Kidney epithelial cell (primary cell): ENCODE measurements around the gene THADA. TPM values are rescaled to one million over a fixed set of nuclear protein-coding genes. Genes with fewer than 3 reads are reported as not detected.
"Not testable (repeated sequence)": the region's sequence is repeated elsewhere in the genome, so short reads cannot be mapped to it uniquely, and the experiment has no call there.

Source experiments
- DNase-seq: peaks from one replicate; pipeline ENCODE4 v3.0.0-alpha.2; 2010; ENCODE audit warnings: low read depth
- H3K27me3 ChIP-seq: 2 replicates; pipeline ENCODE4 v1.6.0; 2011; ENCODE audit warnings: low read length; ENCODE audit not compliant: control insufficient read depth, insufficient read depth
- H3K36me3 ChIP-seq: 2 replicates; pipeline ENCODE4 v1.5.1; 2011; ENCODE audit warnings: low read length; ENCODE audit not compliant: control insufficient read depth, insufficient read depth
- H3K4me3 ChIP-seq: 2 replicates; pipeline ENCODE4 v1.5.1; 2011; ENCODE audit warnings: low read depth, mild to moderate bottlenecking, control low read depth, low read length
- total RNA-seq: library from RNA; depleted of rRNA; stranded (reverse); fragments of >200 nt; gene quantifications from 2 replicates; pipeline ENCODE4 v1.2.3, GENCODE V29; 2015
- TF ChIP-seq, protein P1 (sequence below): IDR thresholded peaks from 2 replicates; pipeline ENCODE4 v1.5.1; 2011; ENCODE audit warnings: mild to moderate bottlenecking, moderate library complexity, low read length, control low read depth, inconsistent platforms; ENCODE audit not compliant: insufficient read depth, poor library complexity, severe bottlenecking

THADA gene
- total RNA-seq, 1 donor from 2014 or later = 21.5 TPM

DNA sequence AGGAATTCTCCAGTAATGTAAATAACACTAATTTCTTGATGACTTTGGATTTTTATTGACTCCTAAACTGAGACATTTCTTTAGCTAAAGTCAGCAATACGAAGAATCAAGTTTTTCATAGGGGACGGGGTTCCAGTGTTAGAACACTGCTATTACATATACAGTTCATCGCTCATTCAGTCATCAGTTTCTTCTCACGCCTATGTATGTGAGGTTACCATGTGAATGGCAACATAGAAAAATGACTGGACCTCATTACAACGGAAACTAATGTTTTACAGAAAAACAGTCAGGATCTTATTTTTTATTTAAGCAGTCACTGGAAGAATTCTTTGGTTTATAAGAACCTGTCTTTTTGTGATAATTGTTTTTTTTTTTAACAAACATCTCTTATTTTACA, 56.4 kb downstream of the THADA start:
- no peaks in the 10 kb centered on the region for H3K27me3 ChIP-seq
- DNase-seq = no peak
- no peaks in the 10 kb centered on the region for H3K36me3 ChIP-seq
- H3K4me3 ChIP-seq = no peak overlapping the region
- TF ChIP-seq, protein P1, sequence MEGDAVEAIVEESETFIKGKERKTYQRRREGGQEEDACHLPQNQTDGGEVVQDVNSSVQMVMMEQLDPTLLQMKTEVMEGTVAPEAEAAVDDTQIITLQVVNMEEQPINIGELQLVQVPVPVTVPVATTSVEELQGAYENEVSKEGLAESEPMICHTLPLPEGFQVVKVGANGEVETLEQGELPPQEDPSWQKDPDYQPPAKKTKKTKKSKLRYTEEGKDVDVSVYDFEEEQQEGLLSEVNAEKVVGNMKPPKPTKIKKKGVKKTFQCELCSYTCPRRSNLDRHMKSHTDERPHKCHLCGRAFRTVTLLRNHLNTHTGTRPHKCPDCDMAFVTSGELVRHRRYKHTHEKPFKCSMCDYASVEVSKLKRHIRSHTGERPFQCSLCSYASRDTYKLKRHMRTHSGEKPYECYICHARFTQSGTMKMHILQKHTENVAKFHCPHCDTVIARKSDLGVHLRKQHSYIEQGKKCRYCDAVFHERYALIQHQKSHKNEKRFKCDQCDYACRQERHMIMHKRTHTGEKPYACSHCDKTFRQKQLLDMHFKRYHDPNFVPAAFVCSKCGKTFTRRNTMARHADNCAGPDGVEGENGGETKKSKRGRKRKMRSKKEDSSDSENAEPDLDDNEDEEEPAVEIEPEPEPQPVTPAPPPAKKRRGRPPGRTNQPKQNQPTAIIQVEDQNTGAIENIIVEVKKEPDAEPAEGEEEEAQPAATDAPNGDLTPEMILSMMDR = no peak

DNA sequence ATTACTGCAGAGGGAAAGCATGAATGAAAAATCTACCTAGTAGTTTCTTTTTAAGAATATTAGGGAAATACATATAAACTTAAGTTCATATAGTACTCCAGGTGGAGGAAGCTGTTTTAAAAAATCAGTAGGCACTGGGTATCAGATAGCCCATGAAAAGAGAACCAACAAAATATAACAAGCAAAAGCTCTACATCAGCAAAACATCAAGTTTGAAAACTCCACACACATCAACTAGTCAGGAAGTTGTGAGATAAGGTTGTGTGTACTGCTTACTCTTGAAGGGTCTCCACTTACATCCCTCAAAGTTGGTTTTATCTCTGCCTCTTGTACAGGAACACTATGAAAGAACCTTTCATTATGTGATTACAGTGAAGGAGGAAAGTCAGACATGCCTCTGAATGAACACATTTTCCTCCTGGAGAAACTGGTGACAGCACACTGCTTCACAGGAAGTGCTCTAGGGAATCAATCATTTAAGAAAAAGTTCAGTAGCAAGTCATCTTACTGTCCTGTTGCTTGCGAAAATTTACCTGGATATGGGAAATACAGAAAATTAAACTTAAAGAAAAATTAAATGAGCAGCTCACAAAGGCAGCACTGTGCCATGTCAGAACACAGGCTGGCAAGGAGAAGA, 57.7 kb downstream of the THADA start:
- H3K4me3 ChIP-seq = no peak overlapping the region
- TF ChIP-seq, protein P1 = no peak
- no peak for DNase-seq
- H3K27me3 ChIP-seq = no peaks in the 10 kb centered on the region
- no peaks in the 10 kb centered on the region for H3K36me3 ChIP-seq

DNA sequence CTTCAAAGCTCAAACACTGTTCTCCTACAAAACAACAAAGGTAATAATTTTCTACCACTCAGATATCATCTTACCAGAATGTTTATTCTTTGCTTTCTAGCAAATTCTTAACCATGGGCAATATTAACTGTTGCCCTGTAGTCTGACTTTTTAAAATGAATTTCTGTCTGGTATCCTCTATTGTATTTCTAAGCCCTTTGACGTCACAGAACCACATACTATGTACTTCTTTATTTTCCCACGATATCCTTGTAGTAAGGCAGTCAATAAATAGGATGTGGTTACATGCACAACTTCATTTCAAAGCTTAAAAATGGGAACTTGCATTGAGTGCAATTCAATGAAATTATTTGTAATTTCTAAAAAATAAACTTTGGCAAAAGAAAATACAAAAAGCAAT, 58.7 kb downstream of the THADA start:
- no peak for DNase-seq
- TF ChIP-seq, protein P1 = no peak
- no peaks in the 10 kb centered on the region for H3K27me3 ChIP-seq

DNA sequence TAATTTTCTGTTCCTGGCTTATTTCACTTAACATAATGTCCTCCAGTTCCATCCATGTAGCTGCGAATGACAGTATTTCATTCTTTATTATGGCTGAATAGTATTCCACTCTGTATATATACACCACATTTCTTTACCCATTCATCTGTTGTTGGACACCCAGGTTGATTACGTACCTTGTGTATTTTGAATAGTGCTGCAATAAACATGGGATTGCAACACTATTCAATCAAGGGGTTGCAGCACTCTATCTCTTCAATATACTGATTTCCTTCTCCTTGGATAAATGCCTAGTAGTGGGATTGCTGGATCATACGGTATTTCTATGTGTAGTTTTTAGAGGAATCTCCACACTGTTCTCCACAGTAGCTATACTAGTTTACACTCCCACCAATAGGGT, 61.3 kb downstream of the THADA start:
- Histone ChIP-seq H3K27me3 (no peaks in the 10 kb centered on the region), H3K4me3 (no peak overlapping the region), H3K36me3 (no peaks in the 10 kb centered on the region)
- TF ChIP-seq, protein P1 = no peak
- no peak for DNase-seq

More for the DNA sequence above, 58.7 kb downstream of the THADA start:
- H3K36me3 ChIP-seq = no peaks in the 10 kb centered on the region
- H3K4me3 ChIP-seq = no peak overlapping the region

DNA sequence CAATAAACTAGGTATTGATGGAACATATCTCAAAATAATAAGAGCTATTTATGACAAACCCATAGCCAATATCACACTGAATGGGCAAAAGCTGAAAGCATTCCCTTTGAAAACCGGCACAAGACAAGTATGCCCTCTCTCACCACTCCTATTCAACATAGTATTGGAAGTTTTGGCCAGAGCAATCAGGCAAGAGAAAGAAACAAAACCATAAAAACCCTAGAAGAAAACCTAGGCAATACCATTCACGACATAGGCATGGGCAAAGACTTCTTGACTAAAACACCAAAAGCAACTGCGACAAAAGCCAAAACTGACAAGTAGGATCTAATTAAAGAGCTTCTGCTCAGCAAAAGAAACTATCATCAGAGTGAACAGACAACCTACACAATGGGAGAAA, 63.3 kb downstream of the THADA start:
- not testable (repeated sequence) for H3K4me3 ChIP-seq, DNase-seq, H3K36me3 ChIP-seq, H3K27me3 ChIP-seq

DNA sequence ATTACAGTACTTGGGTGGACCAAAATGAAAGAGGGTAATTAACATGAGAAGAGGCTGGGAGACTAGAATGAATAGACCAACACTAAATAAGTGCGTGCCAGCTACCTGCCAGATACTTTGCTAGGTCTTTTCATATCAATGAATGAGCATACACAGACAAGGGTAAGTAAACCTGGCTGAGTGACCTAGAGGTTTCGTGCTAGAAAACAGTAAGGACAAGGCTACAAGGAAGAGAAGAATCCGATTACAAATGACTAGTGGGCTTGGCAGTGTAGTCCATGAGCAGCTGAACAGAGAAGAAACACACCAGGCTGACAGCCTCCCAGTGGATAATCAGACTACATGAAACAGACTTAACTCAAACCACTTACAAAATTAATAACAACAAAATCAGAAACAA, 64.6 kb downstream of the THADA start:
- Histone ChIP-seq H3K27me3 (no peaks in the 10 kb centered on the region), H3K36me3 (no peaks in the 10 kb centered on the region), H3K4me3 (no peak overlapping the region)
- DNase-seq = no peak
- TF ChIP-seq, protein P1 = no peak
